Esophagus squamous epithelium (tissue), 5 donors: ENCODE measurements around the gene OSGIN1. TPM values are rescaled to one million over a fixed set of nuclear protein-coding genes. Genes with fewer than 3 reads are reported as not detected.

Experiments used
- DNase-seq: peaks from one replicate; lab custom pipeline; 2025; lab: John Stamatoyannopoulos, UW
- H3K27ac ChIP-seq, 4 donors: fragments of 200-600 bp; sonication (generic); one replicate each; pipeline ENCODE4 v1.5.1; 2016 to 2019; ENCODE audit warnings: mild to moderate bottlenecking in 1 of 4
- H3K27me3 ChIP-seq, 4 donors: fragments of 200-600 bp; sonication (generic); 1 replicate in 3 of 4; 2 replicates in 1 of 4; pipeline versions ENCODE4 v1.5.1 to v1.6.0; 2017 to 2021; ENCODE audit warnings: antibody characterized with exemption in 1 of 4
- H3K36me3 ChIP-seq, 3 donors: fragments of 200-600 bp; sonication (generic); one replicate each; pipeline ENCODE4 v1.5.1; 2016 to 2019
- H3K4me1 ChIP-seq, 3 donors: fragments of 200-600 bp; sonication (generic); one replicate each; pipeline ENCODE4 v1.5.1; 2017 to 2019
- H3K4me3 ChIP-seq, 4 donors: fragments of 200-600 bp; sonication (generic); 1 replicate in 3 of 4; 2 replicates in 1 of 4; pipeline ENCODE4 v1.5.1; 2016 to 2019; ENCODE audit warnings: mild to moderate bottlenecking in 2 of 4, moderate library complexity in 1 of 4
- H3K9me3 ChIP-seq, 3 donors: fragments of 200-600 bp; sonication (generic); one replicate each; pipeline ENCODE4 v1.5.1; 2016 to 2019
- POLR2A ChIP-seq, 4 donors: fragments of 450-650 bp; IDR thresholded peaks; one replicate each; pipeline ENCODE4 v1.6.1; 2017; ENCODE audit warnings: antibody characterized with exemption in 4 of 4, mild to moderate bottlenecking in 4 of 4, moderate library complexity in 3 of 4
- WGBS, 2 donors: methylation state at CpG; one replicate each; pipeline ENCODE4 v1.1.5; 2018; 5-methylcytosine and 5-hydroxymethylcytosine counted together
- intact Hi-C: fragments of 100-400 bp; cut with DNase I; formaldehyde crosslinking; loops from one replicate; pipeline ENCODE4 v1.15.0; 2022
- total RNA-seq, 4 donors: library from RNA; depleted of rRNA; stranded (reverse); fragments of >200 nt; gene quantifications; one replicate each; pipeline ENCODE4 v1.1.0, GENCODE V29; 2016
- TF ChIP-seq, protein P1 (sequence below), 6 experiments: fragments of 450-650 bp in 4 of 6; fragments of 200-600 bp in 2 of 6; sonication (generic) in 2 of 6; IDR thresholded peaks; one replicate each; pipeline ENCODE4 v1.5.1; 2016 to 2019; ENCODE audit warnings: antibody characterized with exemption in 6 of 6, mild to moderate bottlenecking in 4 of 6, moderate library complexity in 4 of 6
- donor health status: DM: yes; HTN: yes; CAD: no.

Gene OSGIN1
- total RNA-seq, 4 donors from 2014 or later = 5.0 to 27.6 (median 11.1) TPM

GRCh38 chr16:83963277-83964119 lies 10.5 kb downstream of the OSGIN1 start:
- Histone ChIP-seq H3K36me3 (peaks cover 18 to 81% (median 25%) of the 10 kb centered on the region in 3 donors), H3K4me3 (no peak overlapping the region), H3K4me1 (peaks cover 0 to 6% (median 0%) of the 10 kb centered on the region in 3 donors), H3K27ac (no peak overlapping the region), H3K9me3 (no peaks in the 10 kb centered on the region), H3K27me3 (peaks cover 0 to 9% (median 0%) of the 10 kb centered on the region in 4 donors)
- TF ChIP-seq, protein P1, sequence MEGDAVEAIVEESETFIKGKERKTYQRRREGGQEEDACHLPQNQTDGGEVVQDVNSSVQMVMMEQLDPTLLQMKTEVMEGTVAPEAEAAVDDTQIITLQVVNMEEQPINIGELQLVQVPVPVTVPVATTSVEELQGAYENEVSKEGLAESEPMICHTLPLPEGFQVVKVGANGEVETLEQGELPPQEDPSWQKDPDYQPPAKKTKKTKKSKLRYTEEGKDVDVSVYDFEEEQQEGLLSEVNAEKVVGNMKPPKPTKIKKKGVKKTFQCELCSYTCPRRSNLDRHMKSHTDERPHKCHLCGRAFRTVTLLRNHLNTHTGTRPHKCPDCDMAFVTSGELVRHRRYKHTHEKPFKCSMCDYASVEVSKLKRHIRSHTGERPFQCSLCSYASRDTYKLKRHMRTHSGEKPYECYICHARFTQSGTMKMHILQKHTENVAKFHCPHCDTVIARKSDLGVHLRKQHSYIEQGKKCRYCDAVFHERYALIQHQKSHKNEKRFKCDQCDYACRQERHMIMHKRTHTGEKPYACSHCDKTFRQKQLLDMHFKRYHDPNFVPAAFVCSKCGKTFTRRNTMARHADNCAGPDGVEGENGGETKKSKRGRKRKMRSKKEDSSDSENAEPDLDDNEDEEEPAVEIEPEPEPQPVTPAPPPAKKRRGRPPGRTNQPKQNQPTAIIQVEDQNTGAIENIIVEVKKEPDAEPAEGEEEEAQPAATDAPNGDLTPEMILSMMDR (IDR thresholded peaks at IDR 0.05) = no peak
- no peak for TF ChIP-seq POLR2A (IDR thresholded peaks at IDR 0.05)
- intact Hi-C loops = no loop called here
- WGBS, 2 donors = 80 to 86% methylated on average over 22 of the region's 22 CpGs
- no peak for DNase-seq

DNA sequence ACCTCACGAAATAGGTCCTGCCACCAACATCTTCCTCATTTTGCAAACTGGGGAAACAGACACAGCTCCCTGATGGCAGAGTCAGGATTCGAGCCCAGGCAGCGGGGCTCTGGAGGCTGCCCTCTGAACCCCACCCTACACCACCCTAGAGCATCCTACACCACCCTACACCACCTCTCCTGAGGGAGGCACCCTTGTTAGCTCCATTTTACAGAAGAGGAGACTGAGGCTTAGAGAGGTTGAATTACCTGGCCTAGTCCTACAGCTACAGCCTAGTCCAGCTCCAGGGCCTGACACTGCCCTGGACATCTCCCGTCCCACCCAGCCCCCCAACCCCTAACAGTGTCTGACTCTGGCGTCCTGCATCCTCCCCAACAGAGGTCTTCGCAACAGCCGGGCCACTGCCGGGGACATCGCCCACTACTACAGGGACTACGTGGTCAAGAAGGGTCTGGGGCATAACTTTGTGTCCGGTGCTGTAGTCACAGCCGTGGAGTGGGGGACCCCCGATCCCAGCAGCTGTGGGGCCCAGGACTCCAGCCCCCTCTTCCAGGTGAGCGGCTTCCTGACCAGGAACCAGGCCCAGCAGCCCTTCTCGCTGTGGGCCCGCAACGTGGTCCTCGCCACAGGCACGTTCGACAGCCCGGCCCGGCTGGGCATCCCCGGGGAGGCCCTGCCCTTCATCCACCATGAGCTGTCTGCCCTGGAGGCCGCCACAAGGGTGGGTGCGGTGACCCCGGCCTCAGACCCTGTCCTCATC lies 11.8 kb downstream of the OSGIN1 start:
- Histone ChIP-seq H3K36me3 (peaks cover 17 to 67% (median 22%) of the 10 kb centered on the region in 3 donors), H3K4me3 (no peak overlapping the region), H3K4me1 (peaks cover 0 to 13% (median 0%) of the 10 kb centered on the region in 3 donors), H3K27ac (no peak overlapping the region), H3K27me3 (peaks cover 0 to 22% (median 4%) of the 10 kb centered on the region in 4 donors), H3K9me3 (no peaks in the 10 kb centered on the region)
- intact Hi-C loops = loop anchor here (5.0 kb wide), 1 partner anchor 92 kb away; no protein-coding TSS in a partner anchor
- 95 to 100% methylated on average over 2 to 10 of the region's 26 CpGs for WGBS, 2 donors
- no peak for TF ChIP-seq POLR2A (IDR thresholded peaks at IDR 0.05)
- TF ChIP-seq, protein P1 (IDR thresholded peaks at IDR 0.05) = no peak
- no peak for DNase-seq

GRCh38 chr16:83965444-83966152 lies 12.6 kb downstream of the OSGIN1 start:
- intact Hi-C loops = loop anchor here (5.0 kb wide), 1 partner anchor 92 kb away; no protein-coding TSS in a partner anchor
- H3K36me3 ChIP-seq = peaks cover 10 to 60% (median 14%) of the 10 kb centered on the region in 3 donors

GRCh38 chr16:83966153-83966696 lies 13.2 kb downstream of the OSGIN1 start:
- Histone ChIP-seq H3K27me3 (peaks cover 0 to 31% (median 4%) of the 10 kb centered on the region in 4 donors), H3K4me1 (peaks cover 0 to 13% (median 0%) of the 10 kb centered on the region in 3 donors), H3K4me3 (no peak overlapping the region), H3K9me3 (no peaks in the 10 kb centered on the region), H3K27ac (no peak overlapping the region), H3K36me3 (peaks cover 7 to 54% (median 11%) of the 10 kb centered on the region in 3 donors)
- intact Hi-C loops = loop anchor here (5.0 kb wide), 1 partner anchor 91 kb away; no protein-coding TSS in a partner anchor
- TF ChIP-seq, protein P1 (IDR thresholded peaks at IDR 0.05) = no peak
- DNase-seq = no peak
- WGBS, 2 donors = 90 to 95% methylated on average over 5 to 7 of the region's 13 CpGs

More at GRCh38 chr16:83965444-83966152, 12.6 kb downstream of the OSGIN1 start:
- DNase-seq = no peak
- no peaks in the 10 kb centered on the region for H3K9me3 ChIP-seq
- TF ChIP-seq, protein P1 (IDR thresholded peaks at IDR 0.05) = no peak
- H3K27ac ChIP-seq = no peak overlapping the region
- WGBS, 2 donors = 86 to 97% methylated on average over 5 to 6 of the region's 36 CpGs
- peaks cover 0 to 30% (median 4%) of the 10 kb centered on the region in 4 donors for H3K27me3 ChIP-seq
- H3K4me1 ChIP-seq = peaks cover 0 to 13% (median 0%) of the 10 kb centered on the region in 3 donors
- H3K4me3 ChIP-seq = no peak overlapping the region
